HG02973 (cell line): ENCODE results near the gene TFB2M.

Experiments
- ATAC-seq: cut with Tn5 transposase; IDR thresholded peaks from one replicate; pipeline ENCODE4 v1.9.1; 2021; ENCODE audit warnings: moderate library complexity; ENCODE audit not compliant: unreplicated experiment

Gene TFB2M

GRCh38 chr1:246559310-246559709 lies 6.8 kb downstream of the TFB2M start:
- ATAC-seq: no peak

DNA sequence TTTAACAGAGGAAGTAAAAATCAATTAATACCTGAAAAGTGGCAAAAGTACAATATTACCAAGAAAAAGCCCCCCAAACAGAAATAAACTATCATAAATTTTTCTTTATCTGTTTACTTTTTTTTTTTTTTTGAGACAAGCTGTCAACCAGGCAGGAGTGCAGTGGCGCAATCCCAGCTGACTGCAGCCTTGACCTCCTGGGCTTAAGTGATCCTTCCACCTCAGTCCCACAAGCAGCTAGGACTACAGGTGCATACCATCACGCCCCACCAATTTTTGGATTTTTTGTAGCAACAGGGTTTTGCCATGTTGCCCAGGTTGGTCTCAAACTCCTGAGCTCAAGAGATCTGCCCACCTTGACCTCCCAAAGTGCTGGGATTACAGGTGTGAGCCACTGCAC lies 8.0 kb downstream of the TFB2M start:
- ATAC-seq: no peak

GRCh38 chr1:246554201-246554600 lies 11.9 kb downstream of the TFB2M start:
- no peak for ATAC-seq

DNA sequence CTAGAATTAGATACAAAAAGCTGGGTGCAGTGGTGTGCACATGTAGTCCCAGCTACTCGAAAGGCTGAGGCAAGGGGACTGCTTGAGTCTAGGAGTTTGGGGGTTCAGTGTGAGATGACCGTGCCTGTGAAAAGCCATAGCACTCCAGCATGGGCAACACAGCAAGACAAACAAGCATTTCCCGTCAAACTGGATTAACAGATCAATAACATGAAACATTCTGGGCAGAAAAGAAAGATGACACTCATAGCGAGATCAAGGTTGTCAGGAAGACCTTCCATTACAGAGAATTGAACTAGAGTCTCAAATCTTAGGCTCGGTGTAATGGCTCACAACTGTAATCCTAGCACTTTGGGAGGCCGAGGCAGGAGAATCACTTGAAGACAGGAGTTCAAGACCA lies 14.0 kb downstream of the TFB2M start:
- ATAC-seq: no peak

- no peak for ATAC-seq
Measured at GRCh38 chr1:246550402-246550801, 15.7 kb downstream of the TFB2M start.

GRCh38 chr1:246549665-246550064 lies 16.4 kb downstream of the TFB2M start:
- ATAC-seq: no peak

DNA sequence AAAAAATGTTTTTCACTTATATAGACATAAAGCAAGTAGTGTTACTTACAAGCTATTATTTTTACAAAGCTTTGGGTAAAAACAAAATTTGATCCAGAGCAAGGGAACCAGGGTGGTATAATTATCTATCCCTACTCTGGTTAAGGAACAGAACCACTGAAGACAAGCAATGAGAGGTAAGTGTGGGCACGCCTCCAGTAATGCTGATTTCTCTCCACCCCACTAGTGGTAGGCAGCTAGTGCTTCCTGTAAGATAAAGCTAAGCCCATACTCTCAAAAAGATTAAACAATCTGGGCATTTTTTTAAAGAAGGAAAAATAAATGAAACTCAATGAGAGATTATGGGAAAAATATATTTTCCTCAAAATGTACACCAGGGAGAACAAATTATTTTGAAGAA lies 22.1 kb downstream of the TFB2M start:
- no peak for ATAC-seq

DNA sequence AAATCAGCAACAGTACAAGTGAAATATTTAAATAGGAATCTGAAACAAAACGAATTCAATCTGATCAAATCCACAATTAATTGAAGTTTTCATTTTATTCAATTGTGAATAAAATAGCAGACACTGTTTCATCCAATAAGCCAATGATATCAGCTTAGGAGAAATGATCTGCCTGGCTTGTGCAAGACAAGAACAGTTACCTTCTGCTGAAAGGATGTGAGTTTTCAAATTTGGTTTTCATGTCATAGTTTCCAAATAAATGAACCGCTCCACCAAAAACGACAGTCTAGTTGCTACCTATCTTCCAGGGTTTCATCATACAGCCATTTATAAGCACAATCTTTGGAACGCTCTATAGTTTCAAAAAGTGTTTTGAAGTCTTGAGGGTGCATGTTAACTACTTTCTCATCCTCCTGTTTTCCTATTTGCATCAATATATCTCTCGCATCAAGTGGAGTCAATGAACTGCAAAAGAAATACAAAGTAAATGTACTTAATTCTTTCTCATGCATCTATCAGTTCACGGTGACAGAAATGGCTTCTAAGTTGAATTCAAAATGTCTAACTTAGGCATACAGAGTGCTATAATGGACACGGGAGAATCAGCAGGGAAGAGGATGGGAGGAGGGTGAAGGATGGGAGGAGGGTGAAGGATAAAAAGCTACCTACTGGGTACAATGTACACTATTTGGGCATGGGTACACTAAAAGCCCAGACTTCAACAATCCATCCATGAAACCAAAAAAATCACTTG lies 25.1 kb downstream of the TFB2M start:
- no peak for ATAC-seq

GRCh38 chr1:246537887-246538286 lies 28.2 kb downstream of the TFB2M start:
- ATAC-seq: no peak

GRCh38 chr1:246537441-246537840 lies 28.6 kb downstream of the TFB2M start:
- ATAC-seq: no peak

DNA sequence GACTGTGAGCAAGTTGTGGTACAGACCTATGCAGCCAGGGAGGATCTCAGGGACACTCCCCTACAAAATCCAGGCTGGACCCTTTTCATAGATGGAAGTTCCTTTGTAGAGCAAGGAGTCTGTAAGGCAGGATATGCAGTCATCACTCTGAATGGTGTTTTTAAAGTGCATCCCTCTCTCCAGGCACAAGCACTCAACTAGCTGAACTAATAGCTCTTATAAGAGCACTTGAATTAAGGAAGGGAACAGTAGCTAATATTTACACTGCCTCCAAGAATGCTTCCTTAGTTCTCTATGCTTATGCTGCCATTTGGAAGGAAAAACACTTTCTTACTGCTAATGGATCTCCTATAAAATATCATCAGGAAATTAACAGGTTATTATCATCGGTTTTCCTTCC lies 31.9 kb downstream of the TFB2M start:
- ATAC-seq: no peak

- no peak for ATAC-seq
Measured at GRCh38 chr1:246533371-246533905, 32.6 kb downstream of the TFB2M start.

DNA sequence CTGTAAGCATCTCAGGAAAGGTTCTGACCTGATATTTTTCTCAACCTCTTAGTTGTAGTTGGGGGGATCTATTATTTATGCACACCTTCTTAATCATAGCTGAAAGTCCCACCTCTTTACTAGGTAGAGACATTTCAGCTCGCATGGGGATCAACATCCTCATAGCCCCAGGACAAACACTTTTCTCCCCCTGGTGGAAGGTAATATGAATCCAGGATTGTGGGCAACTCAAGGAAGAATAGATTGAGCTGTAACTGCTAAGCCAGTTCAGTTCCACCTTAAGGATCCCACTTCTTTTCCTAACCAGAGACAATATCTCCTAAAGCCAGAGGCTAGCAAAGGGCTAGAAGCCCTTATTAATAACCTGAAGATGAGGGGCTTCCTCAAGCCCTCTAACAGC lies 33.5 kb downstream of the TFB2M start:
- ATAC-seq: no peak

DNA sequence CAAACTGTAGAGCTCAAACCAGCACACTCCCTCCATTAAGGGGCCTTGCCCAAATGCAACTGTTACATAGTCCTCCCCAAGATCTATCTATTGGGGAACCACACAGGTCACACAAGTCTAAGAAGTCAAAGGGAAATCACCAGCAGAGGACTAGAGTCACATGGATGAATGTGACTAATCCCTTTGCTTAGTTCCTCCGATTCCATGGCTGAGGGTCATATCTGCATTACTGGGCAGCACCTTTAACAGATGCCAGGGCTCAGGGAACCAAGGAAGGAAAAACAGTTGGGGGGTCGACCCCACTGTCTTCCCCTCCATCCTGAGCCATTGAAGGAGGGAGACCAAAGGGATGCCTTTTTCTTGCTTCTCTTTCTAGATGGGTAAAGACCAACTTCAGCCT lies 35.6 kb downstream of the TFB2M start:
- ATAC-seq: no peak

GRCh38 chr1:246528933-246529731 lies 36.9 kb downstream of the TFB2M start:
- no peak for ATAC-seq

- no peak for ATAC-seq
Measured at GRCh38 chr1:246527402-246528088, 38.5 kb downstream of the TFB2M start.

DNA sequence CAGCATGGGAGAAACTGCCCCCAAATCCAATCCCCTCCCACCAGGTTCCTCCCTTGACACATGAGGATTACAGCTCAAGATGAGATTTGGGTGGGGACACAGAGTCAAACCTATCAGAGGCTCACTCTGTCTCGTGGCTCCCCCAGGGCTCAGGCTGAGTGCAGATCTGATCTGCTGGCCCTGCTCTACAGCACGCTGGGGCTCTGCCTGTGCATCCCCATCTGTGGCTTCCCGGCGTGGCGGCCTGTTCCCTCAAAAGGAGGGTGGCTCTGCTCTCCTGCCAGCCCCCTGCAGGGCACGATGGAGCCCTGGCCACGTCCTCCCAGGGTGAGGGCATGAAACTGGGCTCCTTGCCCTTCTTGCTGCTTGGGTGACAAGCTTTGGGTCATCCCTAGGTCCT lies 39.1 kb downstream of the TFB2M start:
- no peak for ATAC-seq

DNA sequence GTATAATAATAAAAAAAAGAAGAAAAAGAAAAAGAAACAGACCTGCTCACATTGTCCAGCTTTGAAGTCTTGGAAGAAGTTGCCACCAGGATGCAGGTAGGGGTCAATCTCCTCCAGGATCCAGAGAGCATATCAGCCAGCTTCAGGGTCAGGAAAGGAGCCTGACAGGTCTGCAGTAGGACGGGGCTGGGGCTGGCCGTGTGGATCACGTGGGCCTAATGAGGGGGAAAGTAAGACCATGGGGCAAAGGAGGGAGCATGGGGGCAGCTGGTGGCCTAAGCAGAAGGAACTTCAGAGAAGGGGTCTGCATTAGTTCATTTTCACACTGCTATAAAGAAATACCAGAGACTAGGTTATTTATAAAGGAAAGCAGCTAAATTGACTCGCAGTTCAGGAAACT lies 39.7 kb downstream of the TFB2M start:
- ATAC-seq: no peak

- ATAC-seq: no peak
Measured at GRCh38 chr1:246519514-246519913, 46.5 kb downstream of the TFB2M start.

DNA sequence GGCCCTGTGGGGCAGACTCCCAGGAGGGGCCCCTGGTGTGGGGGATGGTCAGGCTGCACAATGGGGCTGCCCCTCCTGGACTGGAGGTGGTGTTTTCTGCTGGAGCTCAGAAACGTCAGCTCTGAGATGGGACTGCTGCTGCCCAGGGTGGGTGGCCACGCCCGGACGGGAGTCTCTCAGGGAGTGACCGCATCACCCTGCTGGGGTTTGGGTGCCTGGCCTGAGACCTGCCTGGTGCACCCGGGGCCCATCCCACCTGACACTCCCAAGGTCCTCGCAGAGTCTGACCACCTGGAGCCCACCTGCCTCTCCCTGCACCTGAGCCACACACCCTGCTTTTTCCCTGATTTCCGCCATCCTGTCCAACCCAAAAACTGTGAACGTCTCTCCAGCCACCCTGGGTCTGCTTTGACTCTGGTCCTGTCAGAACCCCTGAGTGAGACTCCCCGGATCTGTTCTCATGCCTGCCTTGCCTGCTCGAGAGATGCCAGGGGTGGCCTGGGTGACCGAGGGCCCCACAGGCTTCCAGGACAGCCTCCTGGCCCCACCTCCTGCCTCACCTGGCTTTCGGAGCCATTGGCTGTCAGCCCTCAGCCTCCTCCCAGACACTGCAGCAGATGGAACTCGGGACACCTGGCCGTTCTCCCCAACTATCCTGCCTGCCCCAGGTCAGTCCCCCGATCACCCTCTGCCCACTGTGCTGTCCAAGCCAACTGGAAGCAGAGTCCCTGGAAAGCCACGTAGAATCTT lies 47.4 kb downstream of the TFB2M start:
- ATAC-seq: no peak

DNA sequence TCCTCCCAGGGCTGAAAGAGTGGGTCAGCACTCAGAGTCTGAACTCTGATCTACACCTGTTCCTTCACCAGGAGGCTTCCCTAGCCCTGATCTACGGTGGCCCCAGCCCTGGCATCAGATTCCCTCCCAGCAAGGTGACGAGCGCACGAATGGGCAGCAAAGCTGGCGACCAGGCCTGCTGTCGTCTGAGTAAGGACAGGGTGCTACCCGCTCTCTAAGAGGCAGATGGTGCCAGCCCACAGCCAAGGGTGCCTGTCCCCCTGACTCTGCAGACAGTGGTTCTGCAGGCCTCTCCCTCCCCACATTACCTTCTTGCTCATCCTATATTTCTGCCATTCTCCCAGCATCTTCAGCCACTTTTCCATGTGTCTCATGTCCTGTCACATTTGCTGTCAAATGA lies 48.7 kb downstream of the TFB2M start:
- no peak for ATAC-seq
